Activated CD4-positive, CD25-positive, alpha-beta regulatory T cell treated with anti-CD3 and anti-CD28 coated beads, Interleukin-2, amount 50 U/mL, for 16 hours (primary cell): ENCODE data around the gene SLFN5.
"Not testable (repeated sequence)": the region's sequence is repeated elsewhere in the genome, so short reads cannot be mapped to it uniquely, and the experiment has no call there.

Experiments used
- DNase-seq: peaks from one replicate; pipeline ENCODE4 v3.0.0-alpha.2; 2020; ENCODE audit warnings: low read depth, low spot score

The SLFN5 gene

GRCh38 chr17:35242158-35242804, 591 bp upstream of the SLFN5 start:
- peak; percentile 69 for DNase-seq

- DNase-seq, result no peak
Measured at GRCh38 chr17:35243561-35244340, 879 bp downstream of the SLFN5 start.

GRCh38 chr17:35244341-35245195, 1.7 kb downstream of the SLFN5 start:
- peak; percentile 69 for DNase-seq

GRCh38 chr17:35245196-35245486, 2.3 kb downstream of the SLFN5 start:
- DNase-seq, result no peak

GRCh38 chr17:35252651-35253050, 9.8 kb downstream of the SLFN5 start:
- no peak for DNase-seq

- no peak for DNase-seq
Measured at GRCh38 chr17:35254107-35254773, 11.4 kb downstream of the SLFN5 start.

- DNase-seq, result no peak
Measured at GRCh38 chr17:35255316-35255715, 12.4 kb downstream of the SLFN5 start.

GRCh38 chr17:35256629-35257028, 13.8 kb downstream of the SLFN5 start:
- no peak for DNase-seq

GRCh38 chr17:35257208-35257659, 14.4 kb downstream of the SLFN5 start:
- no peak for DNase-seq

- DNase-seq, result no peak
Measured at GRCh38 chr17:35259001-35259400, 16.1 kb downstream of the SLFN5 start.

- no peak for DNase-seq
Measured at GRCh38 chr17:35265071-35265470, 22.2 kb downstream of the SLFN5 start.

- no peak for DNase-seq
Measured at GRCh38 chr17:35265566-35266141, 22.8 kb downstream of the SLFN5 start.

GRCh38 chr17:35274167-35275066, 31.5 kb downstream of the SLFN5 start:
- not testable (repeated sequence) for DNase-seq

- DNase-seq, result not testable (repeated sequence)
Measured at GRCh38 chr17:35278454-35278853, 35.6 kb downstream of the SLFN5 start.

GRCh38 chr17:35278876-35279275, 36.0 kb downstream of the SLFN5 start:
- not testable (repeated sequence) for DNase-seq

- DNase-seq, result no peak
Measured at GRCh38 chr17:35283767-35284166, 40.9 kb downstream of the SLFN5 start.

- DNase-seq, result no peak
Measured at GRCh38 chr17:35284955-35285354, 42.1 kb downstream of the SLFN5 start.

- DNase-seq, result no peak
Measured at GRCh38 chr17:35286120-35286781, 43.4 kb downstream of the SLFN5 start.

- DNase-seq, result no peak
Measured at GRCh38 chr17:35287286-35287811, 44.5 kb downstream of the SLFN5 start.

GRCh38 chr17:35289222-35289621, 46.4 kb downstream of the SLFN5 start:
- no peak for DNase-seq
